ENCODE data around the gene WNK1. TPM values are rescaled to one million over a fixed set of nuclear protein-coding genes. Genes with fewer than 3 reads are reported as not detected.

WNK1 gene
- polyA plus RNA-seq = 43.3 and 45.4 TPM in 2 replicates

DNA sequence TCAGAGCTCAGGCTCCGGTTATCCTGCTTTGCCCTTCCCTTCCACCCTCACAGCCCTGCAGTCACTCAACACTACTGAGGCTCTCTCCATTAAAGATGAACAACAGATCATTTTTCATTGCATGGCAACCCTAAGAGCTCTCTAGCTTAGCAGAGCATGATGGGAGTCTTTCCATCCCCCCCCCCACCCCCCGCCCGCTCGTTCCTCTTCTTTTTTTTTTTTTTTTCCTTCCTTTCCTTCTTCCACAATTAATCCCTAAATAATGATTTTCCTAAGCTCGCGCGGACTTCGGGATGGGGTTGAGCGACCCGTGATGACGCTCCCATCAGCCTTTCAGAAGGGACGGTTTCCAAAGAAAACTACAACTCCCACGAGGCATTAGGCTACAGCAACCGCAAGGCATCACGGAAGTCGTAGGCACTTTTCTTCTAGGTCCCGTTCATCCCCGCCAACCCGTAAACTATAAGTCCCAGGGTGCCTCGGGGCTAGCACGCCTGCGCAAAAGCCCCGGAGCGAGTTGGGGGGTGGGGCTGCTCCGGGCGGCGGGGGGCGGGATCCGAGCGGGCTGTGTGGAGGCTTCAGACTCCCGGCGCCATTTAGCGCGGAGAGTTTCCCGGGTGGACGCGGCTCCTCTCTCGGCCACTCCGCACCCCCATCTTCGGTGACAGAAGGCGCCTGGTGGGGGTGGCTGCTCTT is at the start of gene WNK1:
Gene WNK1 (plus strand): TSS at position 581 of the 696 bp plus-strand sequence. CDS start 987 bp downstream, outside the sequence.

DNA sequence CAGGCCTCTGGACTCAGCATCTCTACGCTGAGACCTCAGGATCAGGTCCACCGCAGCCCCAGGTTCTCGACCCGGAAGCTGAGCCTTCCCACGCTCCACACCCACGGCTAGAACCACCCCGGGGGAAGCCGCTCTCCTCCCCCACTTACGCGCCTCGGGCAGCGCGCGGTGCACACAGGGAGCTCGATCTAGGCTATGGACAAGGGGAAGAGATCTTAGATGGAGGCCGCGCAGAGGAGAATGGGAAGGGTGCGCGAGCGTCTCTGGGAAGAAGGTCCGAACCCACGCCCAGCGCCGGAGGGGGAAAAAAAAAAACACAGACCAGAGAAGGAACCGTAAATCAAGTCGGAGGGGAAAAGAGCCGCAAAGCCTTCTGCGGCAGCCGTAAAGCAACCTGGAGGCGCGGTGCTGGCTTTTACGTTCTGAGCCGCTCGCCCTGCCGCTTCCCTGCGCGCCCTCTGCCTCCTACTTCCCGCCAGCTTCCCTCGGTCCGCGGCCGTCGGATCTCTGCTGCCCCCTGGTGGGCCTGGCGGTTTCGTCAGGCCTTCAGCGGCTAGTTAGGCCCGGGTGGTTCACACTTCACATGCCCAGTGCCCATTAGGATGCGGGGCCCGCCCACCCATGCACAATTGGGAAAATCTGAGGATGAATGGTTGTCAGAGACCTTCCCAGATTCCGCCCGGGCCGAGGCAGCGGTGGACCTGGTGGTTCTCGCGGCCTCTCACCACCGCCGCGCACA is 197.2 kb downstream of the WNK1 start, which contains the start of gene RAD52:
Gene RAD52 (minus strand): TSS at position 242 of the 739 bp plus-strand sequence. CDS start 16,636 bp downstream, outside the sequence.

Other genes starting within 250 kb of the WNK1 start
- gene NINJ2, start 89.1 kb upstream of the WNK1 start, polyA plus RNA-seq = 0.92 and 2.6 TPM in 2 replicates
- 3.2 and 4.4 TPM in 2 replicates for gene RAD52, start 197.1 kb downstream of the WNK1 start, polyA plus RNA-seq
- 3.5 and 5.7 TPM in 2 replicates for gene ERC1, start 238.6 kb downstream of the WNK1 start, polyA plus RNA-seq

Measured in Purkinje cell (primary cell).